GM23248 (cell line): ENCODE measurements around the gene C2orf49.

Experiments used
- EZH2 ChIP-seq: fragments of 200-600 bp; sonication (generic); IDR thresholded peaks from 2 replicates; pipeline ENCODE4 v1.6.1; 2018; ENCODE audit warnings: antibody characterized with exemption, mild to moderate bottlenecking; ENCODE audit not compliant: insufficient read depth, poor library complexity, severe bottlenecking
- EZH2phosphoT487 ChIP-seq: fragments of 200-600 bp; sonication (generic); IDR thresholded peaks from 2 replicates; pipeline ENCODE4 v1.6.1; 2018; ENCODE audit warnings: antibody characterized with exemption, moderate library complexity, mild to moderate bottlenecking, low read depth; ENCODE audit not compliant: insufficient read depth

GRCh38 chr2:105317937-105318336 lies 19.4 kb upstream of the C2orf49 start:
- no peak for TF ChIP-seq EZH2phosphoT487
- TF ChIP-seq EZH2: no peak
